ENCODE data around the gene TTC33.

TTC33 gene

GRCh38 chr5:40464511-40464910, 291.2 kb downstream of the TTC33 start:
- TF ChIP-seq FOXP2 (optimal IDR thresholded peaks at IDR 0.05; ENCODE audit: borderline replicate concordance, extremely low read depth, extremely low read length, insufficient read depth) (no peak), REST (IDR thresholded peaks at IDR 0.05; ENCODE audit: insufficient read depth in 1 of 2, low read depth in 2 of 2, low read length in 2 of 2) (no peak), TAF1 (IDR thresholded peaks at IDR 0.05; ENCODE audit: borderline replicate concordance, insufficient read depth, low read length) (no peak), POLR2AphosphoS5 (IDR thresholded peaks at IDR 0.05; ENCODE audit: low read depth, low read length) (no peak), SIN3A (IDR thresholded peaks at IDR 0.05; ENCODE audit: borderline replicate concordance, insufficient read depth, low read length) (no peak)
